Astrocyte of the spinal cord (primary cell): ENCODE measurements around the gene NCKAP5.

Experiments used
- DNase-seq: peaks from one replicate; pipeline ENCODE4 v3.0.0; 2011; ENCODE audit warnings: low read depth, low spot score
- H3K4me3 ChIP-seq: 2 replicates; pipeline ENCODE4 v1.5.1; 2011; ENCODE audit warnings: low read depth, mild to moderate bottlenecking, low read length, moderate library complexity
- in situ Hi-C: cut with HindIII; loops from 2 replicates; pipeline ENCODE4 v1.10.0; 2017; ENCODE audit warnings: low sequenced_read_pairs
- TF ChIP-seq, protein P1 (sequence below): IDR thresholded peaks from 2 replicates; pipeline ENCODE4 v1.5.1; 2012; ENCODE audit warnings: low read depth, mild to moderate bottlenecking, low read length, inconsistent platforms

Gene NCKAP5

DNA sequence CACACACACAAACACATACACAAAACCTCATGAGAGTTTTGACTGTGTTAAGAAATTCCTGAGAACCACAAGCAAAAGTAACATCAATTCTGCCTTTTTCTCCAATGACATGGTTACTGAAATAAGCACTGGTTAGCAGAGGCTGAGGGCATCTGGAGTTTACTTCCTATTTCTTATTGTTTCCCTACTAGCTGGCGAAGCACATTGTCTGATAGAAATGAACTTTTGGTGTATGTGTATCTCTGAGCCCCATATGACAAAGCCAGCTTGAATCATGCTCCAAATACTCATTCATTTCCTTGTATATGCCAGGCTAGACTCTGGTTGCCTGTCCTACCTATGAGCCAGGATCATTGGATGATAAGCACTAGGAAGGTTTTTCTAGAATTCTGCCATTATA, 203.1 kb downstream of the NCKAP5 start:
- peak; percentile 1 for DNase-seq
- no peak overlapping the region for H3K4me3 ChIP-seq
- TF ChIP-seq, protein P1, sequence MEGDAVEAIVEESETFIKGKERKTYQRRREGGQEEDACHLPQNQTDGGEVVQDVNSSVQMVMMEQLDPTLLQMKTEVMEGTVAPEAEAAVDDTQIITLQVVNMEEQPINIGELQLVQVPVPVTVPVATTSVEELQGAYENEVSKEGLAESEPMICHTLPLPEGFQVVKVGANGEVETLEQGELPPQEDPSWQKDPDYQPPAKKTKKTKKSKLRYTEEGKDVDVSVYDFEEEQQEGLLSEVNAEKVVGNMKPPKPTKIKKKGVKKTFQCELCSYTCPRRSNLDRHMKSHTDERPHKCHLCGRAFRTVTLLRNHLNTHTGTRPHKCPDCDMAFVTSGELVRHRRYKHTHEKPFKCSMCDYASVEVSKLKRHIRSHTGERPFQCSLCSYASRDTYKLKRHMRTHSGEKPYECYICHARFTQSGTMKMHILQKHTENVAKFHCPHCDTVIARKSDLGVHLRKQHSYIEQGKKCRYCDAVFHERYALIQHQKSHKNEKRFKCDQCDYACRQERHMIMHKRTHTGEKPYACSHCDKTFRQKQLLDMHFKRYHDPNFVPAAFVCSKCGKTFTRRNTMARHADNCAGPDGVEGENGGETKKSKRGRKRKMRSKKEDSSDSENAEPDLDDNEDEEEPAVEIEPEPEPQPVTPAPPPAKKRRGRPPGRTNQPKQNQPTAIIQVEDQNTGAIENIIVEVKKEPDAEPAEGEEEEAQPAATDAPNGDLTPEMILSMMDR = no peak
- in situ Hi-C loops = no loop called here

DNA sequence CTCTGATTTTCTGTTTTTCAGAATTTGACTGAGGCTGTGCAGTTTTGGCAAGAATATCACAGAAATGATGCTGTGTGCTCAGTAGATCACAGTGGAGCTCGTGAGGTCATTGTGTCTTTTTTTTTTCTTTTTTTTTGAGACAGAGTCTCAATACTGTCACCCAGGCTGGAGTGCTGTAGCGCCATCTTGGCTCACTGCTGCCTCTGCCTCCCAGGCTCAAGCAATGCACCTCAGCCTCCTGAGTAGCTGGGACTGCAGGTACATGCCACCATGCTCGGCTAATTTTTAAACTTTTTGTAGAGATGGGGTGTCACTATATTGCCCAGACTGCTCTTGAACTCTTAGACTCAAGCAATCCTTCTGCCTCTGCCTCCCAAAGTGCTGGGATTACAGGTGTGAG, 203.6 kb downstream of the NCKAP5 start:
- no peak for DNase-seq
- no peak overlapping the region for H3K4me3 ChIP-seq
- TF ChIP-seq, protein P1 = no peak
- in situ Hi-C loops = no loop called here

DNA sequence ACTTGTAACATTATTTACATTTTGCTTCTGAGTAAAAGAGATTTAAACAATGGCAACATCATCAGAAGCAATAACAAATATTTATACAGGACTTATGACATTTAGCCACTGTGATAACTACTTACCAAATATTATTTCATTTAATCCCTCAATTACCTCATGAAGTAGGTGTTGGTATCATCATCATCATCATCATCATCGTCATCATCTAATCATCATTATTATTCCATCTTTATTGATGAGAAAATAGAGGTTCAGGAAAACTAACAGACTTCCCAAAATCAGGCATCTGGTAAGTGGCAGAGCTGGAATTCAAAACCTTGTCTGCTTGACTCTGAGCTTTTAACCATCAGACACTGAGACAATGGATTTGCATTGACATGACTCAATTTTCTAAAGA, 204.4 kb downstream of the NCKAP5 start:
- in situ Hi-C loops = no loop called here
- H3K4me3 ChIP-seq = no peak overlapping the region
- TF ChIP-seq, protein P1 = no peak
- no peak for DNase-seq

DNA sequence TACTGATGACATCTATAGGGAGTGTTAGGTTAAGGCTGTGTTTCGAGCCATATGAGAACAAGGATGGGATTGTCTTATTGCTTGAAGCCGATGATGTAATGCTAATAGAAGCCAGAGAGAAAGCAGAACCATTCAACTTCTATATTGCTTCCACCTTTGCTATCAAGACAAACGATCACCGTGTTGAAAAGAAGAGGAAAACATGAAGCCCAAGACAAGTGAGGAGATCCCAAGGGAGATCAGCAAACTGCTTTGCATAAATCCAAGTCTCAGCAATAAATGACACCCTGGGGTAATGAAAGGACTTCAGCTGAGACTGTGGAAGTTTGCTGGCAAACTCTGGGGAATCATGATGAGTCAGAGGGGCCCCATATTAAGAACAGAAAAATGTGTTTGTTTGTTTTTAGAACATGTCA, 206.2 kb downstream of the NCKAP5 start:
- TF ChIP-seq, protein P1 = no peak
- H3K4me3 ChIP-seq = no peak overlapping the region
- DNase-seq = peak; percentile 70
- in situ Hi-C loops = no loop called here

DNA sequence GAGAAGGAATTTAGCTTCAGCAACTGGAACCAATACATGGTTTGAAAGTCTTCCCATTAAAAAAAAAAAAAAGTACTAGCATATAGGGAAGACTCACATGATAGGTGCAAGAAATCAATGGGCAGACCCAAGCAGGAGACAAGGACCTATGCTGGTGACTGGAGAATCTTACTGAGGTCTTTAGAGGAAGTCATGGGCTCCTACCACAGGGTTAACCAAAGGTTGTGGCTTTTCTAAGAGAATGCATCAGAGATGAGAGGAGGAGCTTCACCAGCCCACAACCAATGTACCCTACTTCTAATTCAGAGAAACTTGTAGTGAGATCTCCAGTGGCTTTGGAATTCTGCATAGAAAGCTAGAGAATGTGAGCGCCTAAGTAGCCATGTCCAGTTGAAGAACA, 207.4 kb downstream of the NCKAP5 start:
- in situ Hi-C loops = no loop called here
- DNase-seq = no peak
- TF ChIP-seq, protein P1 = no peak

DNA sequence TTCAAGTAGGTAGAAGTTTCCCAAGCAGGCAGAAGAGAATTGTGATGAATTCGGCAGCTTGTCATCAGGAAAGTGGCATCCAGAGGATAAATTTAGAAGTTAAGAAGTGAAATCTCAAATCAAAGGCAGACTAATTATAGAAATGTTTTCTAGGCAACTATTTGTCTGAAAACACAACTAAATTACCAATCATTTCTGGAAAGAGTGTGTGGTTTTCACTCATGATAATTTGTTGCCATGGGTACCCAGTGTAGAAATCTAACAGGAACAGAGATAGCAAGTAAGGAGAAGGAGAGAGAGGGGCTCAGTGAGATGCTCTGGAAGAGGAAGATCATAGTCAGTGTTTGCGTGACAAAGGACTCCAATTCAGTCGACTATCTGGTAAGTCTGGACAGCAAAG, 208.1 kb downstream of the NCKAP5 start:
- in situ Hi-C loops = no loop called here
- H3K4me3 ChIP-seq = no peak overlapping the region
- DNase-seq = no peak
- TF ChIP-seq, protein P1 = no peak

More for the DNA sequence above, 207.4 kb downstream of the NCKAP5 start:
- no peak overlapping the region for H3K4me3 ChIP-seq

DNA sequence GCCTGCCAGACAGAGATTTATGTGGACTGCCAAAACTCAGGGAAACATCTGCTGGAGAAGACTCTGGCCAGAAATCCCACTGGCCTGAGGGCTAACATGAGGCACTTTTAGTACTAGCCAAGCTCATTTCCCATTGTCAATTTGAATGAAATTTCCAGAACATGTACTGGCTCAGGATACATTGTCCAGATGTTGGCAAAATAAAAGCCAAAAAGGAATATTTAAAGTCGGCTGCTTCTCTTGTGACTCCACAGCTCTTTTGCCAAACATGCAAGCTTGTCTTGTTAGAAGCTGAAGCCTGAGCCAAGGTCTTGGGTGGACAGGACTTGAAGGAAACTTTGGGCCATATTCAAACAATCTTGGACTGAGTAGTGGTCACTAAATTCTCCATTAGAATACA, 215.5 kb downstream of the NCKAP5 start:
- H3K4me3 ChIP-seq = no peak overlapping the region
- TF ChIP-seq, protein P1 = no peak
- DNase-seq = no peak
- in situ Hi-C loops = no loop called here
